Gastroesophageal sphincter (tissue), 4 donors: ENCODE measurements around the gene LZTS2. TPM values are rescaled to one million over a fixed set of nuclear protein-coding genes. Genes with fewer than 3 reads are reported as not detected.
A peak's percentile ranks its signal among the peaks of the same experiment; 100 is the strongest.

Experiments used
- ATAC-seq: fragments of 150-250 bp; one replicate; pipeline ENCODE4 v1.9.1; 2016; ENCODE audit warnings: mild to moderate bottlenecking, moderate library complexity
- H3K27ac ChIP-seq, 4 donors: fragments of 200-600 bp; sonication (generic) in 3 of 4; 1 replicate in 3 of 4; 2 replicates in 1 of 4; pipeline ENCODE4 v1.5.1; 2016 to 2019
- H3K27me3 ChIP-seq: fragments of 200-600 bp; sonication (generic); one replicate; pipeline ENCODE4 v1.5.1; 2019
- H3K36me3 ChIP-seq, 2 donors: fragments of 200-600 bp; sonication (generic); one replicate each; pipeline ENCODE4 v1.5.1; 2019; ENCODE audit warnings: control low read depth in 1 of 2
- H3K4me1 ChIP-seq, 3 donors: fragments of 200-600 bp; sonication (generic); 1 replicate in 2 of 3; 2 replicates in 1 of 3; pipeline ENCODE4 v1.5.1; 2016 to 2019; ENCODE audit warnings: control low read depth in 2 of 3
- H3K4me3 ChIP-seq, 2 donors: fragments of 200-600 bp; sonication (generic); one replicate each; pipeline ENCODE4 v1.5.1; 2019; ENCODE audit warnings: mild to moderate bottlenecking in 1 of 2, moderate library complexity in 1 of 2
- H3K9me3 ChIP-seq, 3 donors: fragments of 200-600 bp; sonication (generic); one replicate each; pipeline ENCODE4 v1.5.1; 2017 to 2019; ENCODE audit warnings: control low read depth in 2 of 3
- EP300 ChIP-seq: sonication (generic); formaldehyde crosslinking; IDR thresholded peaks from one replicate; pipeline ENCODE4 v1.6.1; 2017; ENCODE audit warnings: antibody characterized with exemption, mild to moderate bottlenecking
- POLR2A ChIP-seq, 2 donors: fragments of 450-650 bp; IDR thresholded peaks; one replicate each; pipeline ENCODE4 v1.6.1; 2017; ENCODE audit warnings: antibody characterized with exemption in 2 of 2, mild to moderate bottlenecking in 2 of 2, moderate library complexity in 1 of 2
- POLR2AphosphoS5 ChIP-seq: sonication (generic); formaldehyde crosslinking; IDR thresholded peaks from one replicate; pipeline ENCODE4 v1.6.1; 2017; ENCODE audit warnings: antibody characterized with exemption
- WGBS, 2 donors: methylation state at CpG; one replicate each; pipeline ENCODE4 v1.1.5; 2018; ENCODE audit warnings: low coverage in 1 of 2; 5-methylcytosine and 5-hydroxymethylcytosine counted together
- total RNA-seq, 4 donors: library from RNA; depleted of rRNA; stranded (reverse); fragments of >200 nt; gene quantifications; one replicate each; pipeline ENCODE4 v1.1.0, GENCODE V29; 2016
- TF ChIP-seq, protein P1 (sequence below), 4 experiments: fragments of 200-600 bp in 2 of 4; fragments of 450-650 bp in 2 of 4; sonication (generic) in 1 of 4; IDR thresholded peaks; one replicate each; pipeline ENCODE4 v1.5.1; 2017 to 2019; ENCODE audit warnings: antibody characterized with exemption in 4 of 4, mild to moderate bottlenecking in 2 of 4, moderate library complexity in 2 of 4

LZTS2 gene
- total RNA-seq, 4 donors from 2014 or later: 134 to 181 (median 141) TPM

DNA sequence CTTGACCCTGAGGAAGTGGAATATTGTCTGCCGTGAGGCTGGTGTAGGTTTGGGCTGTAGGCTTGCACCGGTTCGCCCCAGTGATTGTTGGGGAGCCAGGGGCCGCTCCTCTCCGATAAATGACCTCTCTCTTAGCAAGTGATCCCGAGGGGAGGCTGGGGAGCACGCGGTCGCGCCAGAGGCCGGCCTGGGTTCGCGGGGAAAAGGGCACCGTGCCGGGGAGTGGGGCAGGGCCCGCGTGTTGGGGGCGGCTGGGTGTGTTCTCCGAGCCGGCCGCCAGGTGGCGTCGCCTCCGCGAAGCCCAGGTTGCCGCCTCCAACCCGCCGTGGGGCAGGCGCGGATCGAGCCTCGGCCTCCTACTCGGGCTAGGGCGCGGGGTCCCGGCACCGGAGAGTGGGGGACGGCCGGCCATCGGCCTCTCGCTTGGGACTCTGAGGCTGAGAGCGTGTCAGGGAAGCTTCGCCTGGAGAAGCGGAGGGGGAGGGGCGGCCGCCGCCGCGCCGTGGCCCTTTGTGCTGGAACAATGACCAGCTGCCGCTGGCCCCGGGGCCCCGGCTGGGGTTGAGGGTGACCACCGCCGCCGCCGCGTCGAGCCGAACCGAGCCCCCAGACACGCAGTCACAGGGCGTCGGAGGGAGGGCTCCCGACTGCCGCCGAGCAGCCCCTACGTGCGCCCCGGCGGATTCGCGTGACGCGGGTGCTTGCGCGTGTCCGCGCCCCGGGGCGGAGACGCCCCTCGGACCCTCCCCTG is 442 bp upstream of the LZTS2 start:
- Histone ChIP-seq H3K4me1 (peaks cover 2 to 69% (median 24%) of the 10 kb centered on the region in 3 donors), H3K36me3 (peaks cover 0 to 19% of the 10 kb centered on the region in 2 donors), H3K9me3 (no peaks in the 10 kb centered on the region), H3K4me3 (peak overlapping the region; percentile 72 to 81), H3K27ac (peak overlapping the region; percentile 96 to 99 (median 99)), H3K27me3 (no peaks in the 10 kb centered on the region)
- ATAC-seq: peak; percentile 72
- 0% methylated on average over 2 to 11 of the region's 83 CpGs for WGBS, 2 donors
- TF ChIP-seq EP300 (no peak), POLR2AphosphoS5 (peak; percentile 82), POLR2A (IDR thresholded peaks at IDR 0.05) (peak; percentile 91 to 94)
- TF ChIP-seq, protein P1, sequence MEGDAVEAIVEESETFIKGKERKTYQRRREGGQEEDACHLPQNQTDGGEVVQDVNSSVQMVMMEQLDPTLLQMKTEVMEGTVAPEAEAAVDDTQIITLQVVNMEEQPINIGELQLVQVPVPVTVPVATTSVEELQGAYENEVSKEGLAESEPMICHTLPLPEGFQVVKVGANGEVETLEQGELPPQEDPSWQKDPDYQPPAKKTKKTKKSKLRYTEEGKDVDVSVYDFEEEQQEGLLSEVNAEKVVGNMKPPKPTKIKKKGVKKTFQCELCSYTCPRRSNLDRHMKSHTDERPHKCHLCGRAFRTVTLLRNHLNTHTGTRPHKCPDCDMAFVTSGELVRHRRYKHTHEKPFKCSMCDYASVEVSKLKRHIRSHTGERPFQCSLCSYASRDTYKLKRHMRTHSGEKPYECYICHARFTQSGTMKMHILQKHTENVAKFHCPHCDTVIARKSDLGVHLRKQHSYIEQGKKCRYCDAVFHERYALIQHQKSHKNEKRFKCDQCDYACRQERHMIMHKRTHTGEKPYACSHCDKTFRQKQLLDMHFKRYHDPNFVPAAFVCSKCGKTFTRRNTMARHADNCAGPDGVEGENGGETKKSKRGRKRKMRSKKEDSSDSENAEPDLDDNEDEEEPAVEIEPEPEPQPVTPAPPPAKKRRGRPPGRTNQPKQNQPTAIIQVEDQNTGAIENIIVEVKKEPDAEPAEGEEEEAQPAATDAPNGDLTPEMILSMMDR (IDR thresholded peaks at IDR 0.05): peak in 3 of 4 experiments; percentile 98 to 99 (median 99)

- TF ChIP-seq POLR2A (IDR thresholded peaks at IDR 0.05) (no peak), EP300 (no peak)
- TF ChIP-seq, protein P1 (IDR thresholded peaks at IDR 0.05): no peak
- H3K27ac ChIP-seq: peak overlapping the region; percentile 89 to 99 (median 98)
- WGBS, 2 donors: 0% methylated on average over 3 of the region's 19 CpGs; no CpG with 5 or more reads in 1 of the 2 donors
- no peaks in the 10 kb centered on the region for H3K27me3 ChIP-seq
- ATAC-seq: no peak
- H3K4me1 ChIP-seq: peaks cover 2 to 81% (median 24%) of the 10 kb centered on the region in 3 donors
- peak overlapping the region; percentile 72 to 81 for H3K4me3 ChIP-seq
- no peaks in the 10 kb centered on the region for H3K9me3 ChIP-seq
- H3K36me3 ChIP-seq: peaks cover 0 to 30% of the 10 kb centered on the region in 2 donors
Measured at GRCh38 chr10:101000127-101000914, 713 bp downstream of the LZTS2 start.

GRCh38 chr10:101000915-101001658 is 1.5 kb downstream of the LZTS2 start:
- Histone ChIP-seq H3K4me1 (peaks cover 2 to 88% (median 24%) of the 10 kb centered on the region in 3 donors), H3K4me3 (peak overlapping the region; percentile 72 to 81), H3K9me3 (no peaks in the 10 kb centered on the region), H3K36me3 (peaks cover 0 to 38% of the 10 kb centered on the region in 2 donors), H3K27me3 (no peaks in the 10 kb centered on the region), H3K27ac (peak overlapping the region; percentile 89 to 99 (median 98))
- peak; percentile 68 for ATAC-seq
- TF ChIP-seq EP300 (no peak), POLR2A (IDR thresholded peaks at IDR 0.05) (peak; percentile 47 to 64), POLR2AphosphoS5 (peak; percentile 98)
- TF ChIP-seq, protein P1 (IDR thresholded peaks at IDR 0.05): no peak
- 3 to 7% methylated on average over 5 to 8 of the region's 12 CpGs for WGBS, 2 donors

GRCh38 chr10:101001659-101002035 is 2.0 kb downstream of the LZTS2 start:
- H3K27ac ChIP-seq: peak overlapping the region; percentile 77 to 99 (median 98)
- H3K4me1 ChIP-seq: peaks cover 2 to 86% (median 20%) of the 10 kb centered on the region in 3 donors
- H3K27me3 ChIP-seq: no peaks in the 10 kb centered on the region
- WGBS, 2 donors: 17% methylated on average over 2 of the region's 5 CpGs; no CpG with 5 or more reads in 1 of the 2 donors
- ATAC-seq: no peak
- peak overlapping the region in 1 of 2 donors; percentile 72 for H3K4me3 ChIP-seq
- no peaks in the 10 kb centered on the region for H3K9me3 ChIP-seq
- H3K36me3 ChIP-seq: peaks cover 0 to 44% of the 10 kb centered on the region in 2 donors
- TF ChIP-seq POLR2AphosphoS5: no peak
- TF ChIP-seq POLR2A (IDR thresholded peaks at IDR 0.05): no peak
- no peak for TF ChIP-seq EP300
- TF ChIP-seq, protein P1 (IDR thresholded peaks at IDR 0.05): peak in 1 of 4 experiments; percentile 26
